ENCODE measurements around the gene GUCY2C.
A peak's percentile ranks its signal among the peaks of the same experiment; 100 is the strongest.

GUCY2C gene

GRCh38 chr12:14668591-14668990 is 27.8 kb downstream of the GUCY2C start:
- Histone ChIP-seq H3K36me3 (ENCODE audit: insufficient read depth, low read length) (no peaks in the 10 kb centered on the region), H3F3A (ENCODE audit: low read depth) (no peaks in the 10 kb centered on the region), H3K9me2 (replicated peaks; ENCODE audit: low read depth, low read length) (no peaks in the 10 kb centered on the region), H3K4me1 (ENCODE audit: insufficient read depth, low read length, poor library complexity, severe bottlenecking) (peaks cover 7% of the 10 kb centered on the region), H3K9me3 (ENCODE audit: insufficient read depth, low read depth, low read length) (no peaks in the 10 kb centered on the region), H3K4me2 (ENCODE audit: low read depth, low read length, poor library complexity, severe bottlenecking) (no peak overlapping the region), H3K4me3 (ENCODE audit: low read length, poor library complexity, severe bottlenecking) (no peak overlapping the region), H3K27me3 (ENCODE audit: insufficient read depth, low read length, poor library complexity, severe bottlenecking) (no peaks in the 10 kb centered on the region), H4K20me1 (ENCODE audit: insufficient read depth, low read length, poor library complexity, severe bottlenecking) (no peaks in the 10 kb centered on the region), H3K9ac (ENCODE audit: low read depth, low read length, poor library complexity, severe bottlenecking) (no peak overlapping the region), H2AFZ (ENCODE audit: low read length) (no peak overlapping the region), H3K79me2 (ENCODE audit: insufficient read depth, low read length) (no peaks in the 10 kb centered on the region)
- TF ChIP-seq EZH2phosphoT487 (IDR thresholded peaks at IDR 0.05; ENCODE audit: borderline replicate concordance), result no peak
- TF ChIP-seq CTCF (conservative IDR thresholded peaks at IDR 0.05; ENCODE audit: low read length), result no peak

- Histone ChIP-seq H2AFZ (ENCODE audit: low read length) (peak overlapping the region; percentile 48; the same call in 1 of the 2 replicates), H3K4me3 (ENCODE audit: low read length, poor library complexity, severe bottlenecking) (no peak overlapping the region), H3F3A (ENCODE audit: low read depth) (no peaks in the 10 kb centered on the region), H3K9me3 (ENCODE audit: insufficient read depth, low read depth, low read length) (no peaks in the 10 kb centered on the region), H3K36me3 (ENCODE audit: insufficient read depth, low read length) (no peaks in the 10 kb centered on the region), H3K4me1 (ENCODE audit: insufficient read depth, low read length, poor library complexity, severe bottlenecking) (peaks cover 7% of the 10 kb centered on the region), H3K9me2 (replicated peaks; ENCODE audit: low read depth, low read length) (no peaks in the 10 kb centered on the region), H4K20me1 (ENCODE audit: insufficient read depth, low read length, poor library complexity, severe bottlenecking) (no peaks in the 10 kb centered on the region), H3K9ac (ENCODE audit: low read depth, low read length, poor library complexity, severe bottlenecking) (no peak overlapping the region), H3K4me2 (ENCODE audit: low read depth, low read length, poor library complexity, severe bottlenecking) (peak overlapping the region; percentile 2), H3K79me2 (ENCODE audit: insufficient read depth, low read length) (no peaks in the 10 kb centered on the region), H3K27me3 (ENCODE audit: insufficient read depth, low read length, poor library complexity, severe bottlenecking) (no peaks in the 10 kb centered on the region)
- TF ChIP-seq EZH2phosphoT487 (IDR thresholded peaks at IDR 0.05; ENCODE audit: borderline replicate concordance) (no peak), CTCF (conservative IDR thresholded peaks at IDR 0.05; ENCODE audit: low read length) (no peak)
These were observed 30.7 kb downstream of the GUCY2C start for GRCh38 chr12:14665354-14666348.

- Histone ChIP-seq H3K4me1 (ENCODE audit: insufficient read depth, low read length, poor library complexity, severe bottlenecking) (peaks cover 7% of the 10 kb centered on the region), H3F3A (ENCODE audit: low read depth) (no peaks in the 10 kb centered on the region), H3K79me2 (ENCODE audit: insufficient read depth, low read length) (no peaks in the 10 kb centered on the region), H3K9ac (ENCODE audit: low read depth, low read length, poor library complexity, severe bottlenecking) (no peak overlapping the region), H4K20me1 (ENCODE audit: insufficient read depth, low read length, poor library complexity, severe bottlenecking) (no peaks in the 10 kb centered on the region), H3K27me3 (ENCODE audit: insufficient read depth, low read length, poor library complexity, severe bottlenecking) (no peaks in the 10 kb centered on the region), H3K9me2 (replicated peaks; ENCODE audit: low read depth, low read length) (no peaks in the 10 kb centered on the region), H3K4me2 (ENCODE audit: low read depth, low read length, poor library complexity, severe bottlenecking) (no peak overlapping the region), H3K9me3 (ENCODE audit: insufficient read depth, low read depth, low read length) (no peaks in the 10 kb centered on the region), H3K4me3 (ENCODE audit: low read length, poor library complexity, severe bottlenecking) (no peak overlapping the region), H3K36me3 (ENCODE audit: insufficient read depth, low read length) (no peaks in the 10 kb centered on the region), H2AFZ (ENCODE audit: low read length) (no peak overlapping the region)
- TF ChIP-seq CTCF (conservative IDR thresholded peaks at IDR 0.05; ENCODE audit: low read length) (peak; percentile 79), EZH2phosphoT487 (IDR thresholded peaks at IDR 0.05; ENCODE audit: borderline replicate concordance) (no peak)
These were observed 31.9 kb downstream of the GUCY2C start for GRCh38 chr12:14664434-14665023.
